AG09309 (cell line): ENCODE data around the gene RAD1.

Experiments used
- DNase-seq: peaks from one replicate; pipeline ENCODE4 v3.0.0-alpha.2; 2010; ENCODE audit warnings: low read depth
- H3K4me3 ChIP-seq: 2 replicates; pipeline ENCODE4 v1.5.1; 2011; ENCODE audit warnings: mild to moderate bottlenecking, low read depth, low read length, moderate library complexity; ENCODE audit not compliant: control insufficient read depth
- CTCF ChIP-seq: IDR thresholded peaks from 2 replicates; pipeline ENCODE4 v1.5.1; 2011; ENCODE audit warnings: mild to moderate bottlenecking, low read depth, low read length, inconsistent platforms; ENCODE audit not compliant: insufficient read depth, control insufficient read depth; ENCODE audit errors: missing control alignments

Gene RAD1

GRCh38 chr5:34870382-34870781, 44.9 kb downstream of the RAD1 start:
- TF ChIP-seq CTCF, result no peak
- DNase-seq, result no peak
- no peak overlapping the region for H3K4me3 ChIP-seq

GRCh38 chr5:34869256-34869655, 46.0 kb downstream of the RAD1 start:
- TF ChIP-seq CTCF, result no peak
- DNase-seq, result no peak
- H3K4me3 ChIP-seq, result no peak overlapping the region

GRCh38 chr5:34868791-34869190, 46.5 kb downstream of the RAD1 start:
- H3K4me3 ChIP-seq, result no peak overlapping the region
- DNase-seq, result no peak
- no peak for TF ChIP-seq CTCF

GRCh38 chr5:34867660-34868059, 47.6 kb downstream of the RAD1 start:
- no peak overlapping the region for H3K4me3 ChIP-seq
- TF ChIP-seq CTCF, result no peak
- no peak for DNase-seq

- TF ChIP-seq CTCF, result no peak
- no peak for DNase-seq
- H3K4me3 ChIP-seq, result no peak overlapping the region
Observed at GRCh38 chr5:34866989-34867471, 48.3 kb downstream of the RAD1 start.

GRCh38 chr5:34865091-34865490, 50.2 kb downstream of the RAD1 start:
- no peak for DNase-seq
- H3K4me3 ChIP-seq, result no peak overlapping the region
- TF ChIP-seq CTCF, result no peak

GRCh38 chr5:34863946-34864345, 51.4 kb downstream of the RAD1 start:
- DNase-seq, result no peak
- TF ChIP-seq CTCF, result no peak
- no peak overlapping the region for H3K4me3 ChIP-seq
